B cell (primary cell): ENCODE data around the gene SLC39A1. TPM values are rescaled to one million over a fixed set of nuclear protein-coding genes. Genes with fewer than 3 reads are reported as not detected.
A peak's percentile ranks its signal among the peaks of the same experiment; 100 is the strongest.

Experiments
- ATAC-seq: fragments of 200-7000 bp; cut with Tn5 transposase; one replicate; pipeline ENCODE4 v1.10.0; 2021; ENCODE audit warnings: low read depth, mild to moderate bottlenecking, moderate number of reproducible peaks, moderate library complexity
- CTCF ChIA-PET: fragments of 350-600 bp; sonication (Branson Sonifier 250); formaldehyde crosslinking; loops from one replicate; lab custom pipeline; 2021; ENCODE audit warnings: antibody characterized with exemption, inconsistent platforms; lab: Charles Lee
- POLR2A ChIA-PET: fragments of 350-600 bp; sonication (Branson Sonifier 250); formaldehyde crosslinking; loops from one replicate; lab custom pipeline; 2021; ENCODE audit warnings: antibody characterized with exemption; lab: Charles Lee
- DNase-seq: peaks from one replicate; pipeline ENCODE4 v3.0.0; 2013
- H2AFZ ChIP-seq: 2 replicates; pipeline ENCODE4 v1.6.1; 2012; ENCODE audit warnings: mild to moderate bottlenecking, low read depth, low read length; ENCODE audit not compliant: insufficient read depth, poor library complexity, severe bottlenecking
- H3K27ac ChIP-seq, 2 donors: 1 replicate in 1 of 2; 2 replicates in 1 of 2; pipeline ENCODE4 v1.5.1; 2012 to 2013; ENCODE audit warnings: low read length in 2 of 2, mild to moderate bottlenecking in 2 of 2, moderate library complexity in 1 of 2
- H3K27me3 ChIP-seq, 4 experiments: fragments of 200-600 bp in 1 of 4; sonication (generic) in 1 of 4; replicated peaks in 1 of 4; 1 replicate in 2 of 4; 2 replicates in 2 of 4; pipeline versions ENCODE4 v1.6.1 to v1.7.0; 2013 to 2016; ENCODE audit warnings: low read length in 3 of 4, mild to moderate bottlenecking in 2 of 4, mixed read lengths in 1 of 4, moderate library complexity in 1 of 4; ENCODE audit not compliant: insufficient read depth in 4 of 4, control insufficient read depth in 3 of 4; ENCODE audit errors: control extremely low read depth in 1 of 4
- H3K36me3 ChIP-seq, 2 experiments: replicated peaks in 1 of 2; 1 replicate in 1 of 2; 2 replicates in 1 of 2; pipeline versions ENCODE4 v1.6.1 to v1.7.1; 2013; ENCODE audit warnings: low read length in 1 of 2; ENCODE audit not compliant: insufficient read depth in 2 of 2, control insufficient read depth in 1 of 2; ENCODE audit errors: control extremely low read depth in 1 of 2, extremely low read depth in 1 of 2
- H3K4me1 ChIP-seq, 2 donors: fragments of 200-600 bp in 1 of 2; sonication (generic) in 1 of 2; 1 replicate in 1 of 2; 2 replicates in 1 of 2; pipeline versions ENCODE4 v1.5.1 to v1.6.1; 2013 to 2017; ENCODE audit warnings: low read length in 2 of 2; ENCODE audit not compliant: control insufficient read depth in 2 of 2, insufficient read depth in 2 of 2
- H3K4me2 ChIP-seq: replicated peaks from 2 replicates; pipeline ENCODE3; 2012; ENCODE audit warnings: mild to moderate bottlenecking, low read depth, low read length; ENCODE audit not compliant: poor library complexity, severe bottlenecking
- H3K4me3 ChIP-seq, 5 experiments: fragments of 200-600 bp in 1 of 5; sonication (generic) in 1 of 5; 1 replicate in 3 of 5; 2 replicates in 2 of 5; pipeline versions ENCODE4 v1.5.1 to v1.7.0; 2011 to 2016; ENCODE audit warnings: low read length in 4 of 5, mild to moderate bottlenecking in 4 of 5, low read depth in 2 of 5, control low read depth in 1 of 5, moderate library complexity in 1 of 5; ENCODE audit not compliant: insufficient read depth in 1 of 5; ENCODE audit errors: control extremely low read depth in 1 of 5, extremely low read depth in 1 of 5
- H3K79me2 ChIP-seq: fragments of 200-600 bp; sonication (generic); one replicate; pipeline ENCODE4 v1.6.0; 2016; ENCODE audit warnings: low read length; ENCODE audit not compliant: control insufficient read depth, insufficient read depth
- H3K9ac ChIP-seq: fragments of 200-600 bp; sonication (generic); 2 replicates; pipeline ENCODE4 v1.6.1; 2017; ENCODE audit warnings: mild to moderate bottlenecking, low read length, moderate library complexity
- H3K9me3 ChIP-seq, 3 donors: one replicate each; pipeline versions ENCODE4 v1.6.1 to v1.7.1; 2013; ENCODE audit warnings: low read length in 2 of 3; ENCODE audit not compliant: control insufficient read depth in 2 of 3, insufficient read depth in 1 of 3; ENCODE audit errors: control extremely low read depth in 1 of 3
- H4K20me1 ChIP-seq: 2 replicates; pipeline ENCODE4 v1.6.0; 2012; ENCODE audit warnings: mild to moderate bottlenecking, low read length; ENCODE audit not compliant: insufficient read depth, control insufficient read depth, poor library complexity, severe bottlenecking
- H3K27ac Mint-ChIP-seq: one replicate; pipeline ENCODE4 v1.8.0; 2021; ENCODE audit warnings: mixed read lengths
- H3K27me3 Mint-ChIP-seq: one replicate; pipeline ENCODE4 v1.8.0; 2021; ENCODE audit warnings: mixed read lengths
- H3K4me1 Mint-ChIP-seq: one replicate; pipeline ENCODE4 v1.8.0; 2021; ENCODE audit warnings: mixed read lengths
- H3K4me3 Mint-ChIP-seq: one replicate; pipeline ENCODE4 v1.8.0; 2021; ENCODE audit warnings: mixed read lengths
- H3K9me3 Mint-ChIP-seq: one replicate; pipeline ENCODE4 v1.8.0; 2022; ENCODE audit warnings: mixed read lengths; ENCODE audit not compliant: insufficient read depth
- EZH2 ChIP-seq: IDR thresholded peaks from 2 replicates; pipeline ENCODE4 v1.6.1; 2012; ENCODE audit warnings: borderline replicate concordance, low read depth, mild to moderate bottlenecking, moderate library complexity, low read length; ENCODE audit not compliant: insufficient read depth, poor library complexity, severe bottlenecking
- WGBS: methylation state at CpG from one replicate; pipeline ENCODE4 v1.1.5; 2013; ENCODE audit warnings: missing lambda C conversion rate; ENCODE audit not compliant: insufficient coverage; 5-methylcytosine and 5-hydroxymethylcytosine counted together
- intact Hi-C: fragments of 100-400 bp; cut with micrococcal nuclease; formaldehyde crosslinking; loops from one replicate; pipeline ENCODE4 v1.10.0; 2022
- polyA plus RNA-seq: library from polyadenylated mRNA; depleted of rRNA; stranded (reverse); fragments of >200 nt; gene quantifications from 2 replicates; pipeline ENCODE4 v1.2.3, GENCODE V29; 2012
- total RNA-seq, 2 donors: library from RNA; stranded (reverse); fragments of 120-200 nt in 1 of 2; gene quantifications; 1 replicate in 1 of 2; 2 replicates in 1 of 2; pipeline versions ENCODE4 v1.2.3 to v1.2.4, GENCODE V29; 2013 to 2022
- TF ChIP-seq, protein P1 (sequence below): fragments of 200-600 bp; IDR thresholded peaks from one replicate; pipeline ENCODE4 v1.8.0; 2022; ENCODE audit warnings: antibody characterized with exemption, mild to moderate bottlenecking

Gene SLC39A1
- total and polyA plus RNA-seq, 2 donors (not counting 1 experiment from before 2014, with no cell fraction given), result 19.3 to 28.1 TPM

DNA sequence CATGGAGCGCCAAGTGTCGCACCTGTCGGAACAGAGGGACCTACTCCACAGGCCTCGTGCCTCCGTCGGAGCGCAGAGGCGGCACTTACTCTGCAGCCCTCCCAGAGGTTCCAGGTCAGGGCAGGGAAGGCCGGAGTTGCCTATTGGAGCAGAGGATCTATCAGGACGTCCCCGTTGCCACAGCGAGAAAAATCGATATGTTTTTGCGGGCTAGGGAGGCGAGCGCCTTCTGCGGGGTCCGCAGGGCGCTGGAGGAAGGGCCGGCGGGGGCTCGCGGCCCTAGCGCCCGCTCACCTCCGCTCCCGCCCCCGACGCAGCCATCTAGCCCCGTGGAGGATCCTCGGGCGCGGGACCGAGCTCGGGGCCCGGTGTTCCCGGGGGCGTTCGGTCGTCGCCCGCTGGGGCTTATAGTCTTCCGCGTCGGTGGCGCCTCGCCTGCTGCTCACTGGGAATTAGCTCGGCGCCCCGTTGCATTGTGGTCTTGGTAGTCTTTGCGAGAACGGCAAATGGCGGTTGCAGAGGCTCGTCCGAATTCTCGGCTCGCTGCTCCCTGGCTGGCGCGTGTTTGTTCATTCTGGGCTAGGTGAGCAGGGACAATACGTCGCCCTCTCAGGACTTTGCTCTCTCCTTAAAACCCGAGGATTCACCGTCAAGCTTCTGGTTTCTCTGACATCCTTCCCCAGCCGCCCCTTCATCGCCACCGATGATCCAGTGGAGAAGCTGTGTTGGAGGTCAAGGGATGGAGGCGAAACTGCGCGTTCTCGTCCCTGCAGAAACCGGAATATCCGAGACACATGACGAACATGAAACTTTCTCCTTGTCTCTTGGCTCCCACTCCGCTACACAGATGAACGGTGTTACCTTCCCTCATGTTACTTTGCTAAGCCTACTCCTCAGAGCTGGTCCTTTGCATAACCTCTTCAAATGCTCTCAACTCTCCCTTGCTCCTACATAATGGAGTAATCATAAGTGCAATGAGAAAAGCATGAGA lies 14.2 kb upstream of the SLC39A1 start, which contains the start of gene JTB:
Gene JTB (minus strand): TSS at position 425 of the 991 bp plus-strand sequence. CDS start 422 bp downstream, at position 3.
- H3K27me3 ChIP-seq, result no peaks in the 10 kb centered on the region
- peaks cover 29% of the 10 kb centered on the region for H3K79me2 ChIP-seq
- Mint-ChIP-seq H3K9me3 (no peaks in the 10 kb centered on the region), H3K4me1 (peaks cover 34% of the 10 kb centered on the region), H3K27ac (peak within 1 kb of the TSS; percentile 96), H3K27me3 (no peaks in the 10 kb centered on the region), H3K4me3 (peak within 1 kb of the TSS; percentile 98)
- DNase-seq, result peak; percentile 87
- ChIA-PET POLR2A (interaction anchor here (0.6 to 4.7 kb wide), 17 partner anchors 9 to 344 kb away, joined by 3 to 40 read pairs (median 4); partner anchors contain the start of genes CHTOP, CREB3L4, DENND4B and GATAD2B), CTCF (interaction anchor here (0.9 to 5.2 kb wide), 11 partner anchors 9 to 300 kb away, joined by 3 to 46 read pairs (median 5); partner anchors contain the start of genes CREB3L4, CRTC2, DENND4B and RAB13)
- H3K4me3 ChIP-seq, result peak within 1 kb of the TSS; percentile 59 to 96 (median 90)
- H3K27ac ChIP-seq, result peak within 1 kb of the TSS; percentile 55 to 87
- ATAC-seq, result peak; percentile 96
- intact Hi-C loops, result loop anchor here (1.0 to 5.0 kb wide), 7 partner anchors 9 to 580 kb away; partner anchors contain the start of genes CREB3L4, CRTC2, GATAD2B and RAB13
- H3K36me3 ChIP-seq, result peaks cover 0 to 28% of the 10 kb centered on the region in 2 experiments
- peak within 1 kb of the TSS; percentile 88 for H3K4me2 ChIP-seq
- H3K9me3 ChIP-seq, result no peaks in the 10 kb centered on the region
- peaks cover 7% of the 10 kb centered on the region for H4K20me1 ChIP-seq
- peak within 1 kb of the TSS; percentile 92 for H3K9ac ChIP-seq
- H2AFZ ChIP-seq, result peak within 1 kb of the TSS; percentile 87
- H3K4me1 ChIP-seq, result peaks cover 16 to 22% of the 10 kb centered on the region in 2 donors
- WGBS, result under 1% methylated on average over 70 of the region's 75 CpGs
- TF ChIP-seq EZH2, result no peak

DNA sequence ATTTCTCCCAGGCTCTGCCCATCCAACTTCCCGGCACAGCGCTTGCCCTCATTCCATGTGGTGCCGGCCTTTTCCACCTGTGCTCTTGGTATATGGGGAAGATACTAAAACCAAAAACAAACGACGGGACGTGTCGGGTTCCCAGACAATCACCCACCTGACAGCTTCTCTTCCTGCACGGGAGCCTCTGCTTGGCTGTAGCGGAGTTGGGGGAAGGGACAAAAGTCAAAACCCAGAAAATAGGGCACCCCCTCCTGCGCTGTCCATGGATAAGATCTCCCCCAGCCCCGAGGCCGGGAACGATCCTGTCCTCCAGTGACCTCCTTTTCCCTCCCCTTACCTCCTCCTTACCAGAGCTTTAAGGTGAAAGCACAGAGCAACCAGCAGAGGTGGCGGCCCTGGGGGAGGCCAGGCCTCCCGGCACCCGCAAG lies 13.5 kb upstream of the SLC39A1 start:
- TF ChIP-seq, protein P1, sequence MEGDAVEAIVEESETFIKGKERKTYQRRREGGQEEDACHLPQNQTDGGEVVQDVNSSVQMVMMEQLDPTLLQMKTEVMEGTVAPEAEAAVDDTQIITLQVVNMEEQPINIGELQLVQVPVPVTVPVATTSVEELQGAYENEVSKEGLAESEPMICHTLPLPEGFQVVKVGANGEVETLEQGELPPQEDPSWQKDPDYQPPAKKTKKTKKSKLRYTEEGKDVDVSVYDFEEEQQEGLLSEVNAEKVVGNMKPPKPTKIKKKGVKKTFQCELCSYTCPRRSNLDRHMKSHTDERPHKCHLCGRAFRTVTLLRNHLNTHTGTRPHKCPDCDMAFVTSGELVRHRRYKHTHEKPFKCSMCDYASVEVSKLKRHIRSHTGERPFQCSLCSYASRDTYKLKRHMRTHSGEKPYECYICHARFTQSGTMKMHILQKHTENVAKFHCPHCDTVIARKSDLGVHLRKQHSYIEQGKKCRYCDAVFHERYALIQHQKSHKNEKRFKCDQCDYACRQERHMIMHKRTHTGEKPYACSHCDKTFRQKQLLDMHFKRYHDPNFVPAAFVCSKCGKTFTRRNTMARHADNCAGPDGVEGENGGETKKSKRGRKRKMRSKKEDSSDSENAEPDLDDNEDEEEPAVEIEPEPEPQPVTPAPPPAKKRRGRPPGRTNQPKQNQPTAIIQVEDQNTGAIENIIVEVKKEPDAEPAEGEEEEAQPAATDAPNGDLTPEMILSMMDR, result no peak
- no peak for TF ChIP-seq EZH2
- Mint-ChIP-seq H3K4me1 (peaks cover 34% of the 10 kb centered on the region), H3K4me3 (peak overlapping the region; percentile 98), H3K27ac (peak overlapping the region; percentile 96), H3K9me3 (no peaks in the 10 kb centered on the region), H3K27me3 (no peaks in the 10 kb centered on the region)
- peak overlapping the region; percentile 88 for H3K4me2 ChIP-seq
- no peak for ATAC-seq
- H3K9me3 ChIP-seq, result no peaks in the 10 kb centered on the region
- ChIA-PET CTCF (interaction anchor here (0.9 to 5.2 kb wide), 6 partner anchors 10 to 185 kb away, joined by 3 to 46 read pairs (median 18); partner anchors contain the start of genes CREB3L4, CRTC2, DENND4B and RAB13), POLR2A (interaction anchor here (0.7 to 4.7 kb wide), 12 partner anchors 9 to 305 kb away, joined by 3 to 40 read pairs (median 6); partner anchors contain the start of genes CREB3L4, DENND4B, GATAD2B and RAB13)
- H3K79me2 ChIP-seq, result peaks cover 29% of the 10 kb centered on the region
- intact Hi-C loops, result loop anchor here (1.0 to 5.0 kb wide), 7 partner anchors 9 to 580 kb away; partner anchors contain the start of genes CREB3L4, CRTC2, GATAD2B and RAB13
- H2AFZ ChIP-seq, result peak overlapping the region; percentile 87
- peaks cover 0 to 28% of the 10 kb centered on the region in 2 experiments for H3K36me3 ChIP-seq
- H3K4me3 ChIP-seq, result peak overlapping the region; percentile 59 to 96 (median 90)
- peaks cover 16 to 22% of the 10 kb centered on the region in 2 donors for H3K4me1 ChIP-seq
- DNase-seq, result no peak
- no peaks in the 10 kb centered on the region for H3K27me3 ChIP-seq
- H3K9ac ChIP-seq, result peak overlapping the region; percentile 92
- peaks cover 7% of the 10 kb centered on the region for H4K20me1 ChIP-seq
- WGBS, result 0% methylated on average over 9 of the region's 16 CpGs
- H3K27ac ChIP-seq, result peak overlapping the region; percentile 55 to 87
